ENCODE data around the gene ZCWPW1. TPM values are rescaled to one million over a fixed set of nuclear protein-coding genes. Genes with fewer than 3 reads are reported as not detected.

ZCWPW1 gene
- total RNA-seq, 1 donor from 2014 or later, result 3.8 TPM

DNA sequence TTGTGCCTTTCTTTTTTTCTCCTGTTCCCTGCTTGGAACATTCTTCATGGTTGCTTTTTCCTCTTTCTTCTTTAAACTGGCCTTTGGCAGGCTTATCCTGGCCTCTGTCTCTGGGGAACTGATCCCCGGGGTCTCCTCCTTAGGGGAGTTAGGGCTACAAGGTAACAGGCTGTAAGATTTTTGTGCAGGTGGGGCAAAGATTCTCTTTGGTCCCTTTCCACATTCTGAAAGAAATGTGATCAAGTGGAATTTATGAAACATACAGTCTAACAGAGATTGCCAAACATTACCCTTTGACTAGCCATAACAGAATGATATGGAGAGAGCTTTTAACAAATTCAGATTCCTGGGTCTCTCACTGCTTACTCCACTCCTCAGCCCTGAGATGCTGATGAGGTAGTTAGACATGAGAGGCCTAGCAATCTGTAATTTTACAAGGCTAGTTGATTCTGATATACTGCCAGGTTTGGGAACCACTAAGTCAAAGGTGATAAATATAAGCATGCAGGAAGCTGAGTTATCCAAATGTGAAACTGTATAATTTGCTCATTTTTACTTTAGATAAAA is 8.8 kb downstream of the ZCWPW1 start:
- H3K4me3 ChIP-seq (ENCODE audit: low read depth, low read length), result no peak overlapping the region
- DNase-seq (ENCODE audit: low read depth), result no peak
- TF ChIP-seq, protein P1, sequence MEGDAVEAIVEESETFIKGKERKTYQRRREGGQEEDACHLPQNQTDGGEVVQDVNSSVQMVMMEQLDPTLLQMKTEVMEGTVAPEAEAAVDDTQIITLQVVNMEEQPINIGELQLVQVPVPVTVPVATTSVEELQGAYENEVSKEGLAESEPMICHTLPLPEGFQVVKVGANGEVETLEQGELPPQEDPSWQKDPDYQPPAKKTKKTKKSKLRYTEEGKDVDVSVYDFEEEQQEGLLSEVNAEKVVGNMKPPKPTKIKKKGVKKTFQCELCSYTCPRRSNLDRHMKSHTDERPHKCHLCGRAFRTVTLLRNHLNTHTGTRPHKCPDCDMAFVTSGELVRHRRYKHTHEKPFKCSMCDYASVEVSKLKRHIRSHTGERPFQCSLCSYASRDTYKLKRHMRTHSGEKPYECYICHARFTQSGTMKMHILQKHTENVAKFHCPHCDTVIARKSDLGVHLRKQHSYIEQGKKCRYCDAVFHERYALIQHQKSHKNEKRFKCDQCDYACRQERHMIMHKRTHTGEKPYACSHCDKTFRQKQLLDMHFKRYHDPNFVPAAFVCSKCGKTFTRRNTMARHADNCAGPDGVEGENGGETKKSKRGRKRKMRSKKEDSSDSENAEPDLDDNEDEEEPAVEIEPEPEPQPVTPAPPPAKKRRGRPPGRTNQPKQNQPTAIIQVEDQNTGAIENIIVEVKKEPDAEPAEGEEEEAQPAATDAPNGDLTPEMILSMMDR (conservative IDR thresholded peaks at IDR 0.05; ENCODE audit: low read depth, low read length), result no peak

DNA sequence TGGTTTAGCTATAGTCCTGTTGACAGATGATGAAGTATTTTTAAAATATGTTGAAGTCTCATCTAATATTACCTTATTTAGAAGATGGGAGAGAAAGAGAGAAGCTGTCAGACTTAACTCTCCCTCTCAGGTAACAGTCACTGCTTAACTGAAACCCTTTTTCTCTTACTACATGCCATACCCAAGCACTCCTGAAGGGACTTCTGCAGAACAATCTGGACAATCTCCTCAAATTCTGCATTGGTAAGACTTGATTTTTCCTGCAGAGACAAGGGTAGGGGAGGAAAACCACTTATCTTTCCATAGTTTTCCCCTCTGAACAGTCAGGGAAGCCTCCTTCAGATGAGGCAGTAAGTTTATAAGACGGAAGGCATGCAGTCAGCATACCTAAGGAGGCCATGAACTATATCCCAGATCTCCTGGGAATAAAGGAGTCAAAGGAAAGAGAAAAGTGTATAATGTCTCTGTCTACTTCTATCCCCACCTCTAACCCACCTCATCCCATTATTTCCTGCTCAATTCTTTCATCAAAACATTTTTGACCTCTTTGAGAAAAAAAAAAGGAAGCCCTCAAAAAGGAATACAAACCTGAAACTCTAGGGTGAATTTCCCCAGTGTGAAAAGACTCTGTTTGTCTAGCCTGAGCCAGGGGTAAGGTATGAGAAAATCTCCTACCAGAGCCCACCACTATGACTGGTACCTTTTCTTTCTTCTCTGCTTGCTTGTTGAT is 9.4 kb downstream of the ZCWPW1 start:
- TF ChIP-seq, protein P1 (conservative IDR thresholded peaks at IDR 0.05; ENCODE audit: low read depth, low read length), result no peak
- DNase-seq (ENCODE audit: low read depth), result no peak
- H3K4me3 ChIP-seq (ENCODE audit: low read depth, low read length), result no peak overlapping the region

GRCh38 chr7:100415448-100415847 is 13.1 kb downstream of the ZCWPW1 start:
- H3K4me3 ChIP-seq (ENCODE audit: low read depth, low read length), result no peak overlapping the region
- TF ChIP-seq, protein P1 (conservative IDR thresholded peaks at IDR 0.05; ENCODE audit: low read depth, low read length), result no peak
- no peak for DNase-seq (ENCODE audit: low read depth)

DNA sequence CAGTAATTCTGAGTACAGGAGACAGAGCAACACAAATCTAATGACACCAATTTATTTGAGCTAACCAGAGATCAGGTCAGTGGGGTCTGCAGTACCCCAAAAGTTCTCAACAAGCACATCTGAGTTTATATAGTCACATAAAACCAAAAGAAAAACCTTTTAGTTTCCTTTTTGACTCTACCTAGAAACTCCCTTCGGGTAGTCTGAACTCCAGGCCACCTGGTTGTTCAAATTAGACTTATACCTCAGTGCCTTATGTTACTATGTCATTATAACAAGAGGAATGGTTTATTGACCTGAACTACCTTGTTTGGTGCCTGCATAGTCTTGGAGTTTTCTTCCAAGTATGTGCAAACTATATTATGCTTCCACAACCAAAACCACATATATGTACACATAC is 14.6 kb downstream of the ZCWPW1 start:
- DNase-seq (ENCODE audit: low read depth), result no peak
- TF ChIP-seq, protein P1 (conservative IDR thresholded peaks at IDR 0.05; ENCODE audit: low read depth, low read length), result no peak
- no peak overlapping the region for H3K4me3 ChIP-seq (ENCODE audit: low read depth, low read length)

- no peak overlapping the region for H3K4me3 ChIP-seq (ENCODE audit: low read depth, low read length)
- TF ChIP-seq, protein P1 (conservative IDR thresholded peaks at IDR 0.05; ENCODE audit: low read depth, low read length), result no peak
- no peak for DNase-seq (ENCODE audit: low read depth)
Measured at GRCh38 chr7:100413346-100413745, 15.2 kb downstream of the ZCWPW1 start.

- TF ChIP-seq, protein P1 (conservative IDR thresholded peaks at IDR 0.05; ENCODE audit: low read depth, low read length), result no peak
- no peak for DNase-seq (ENCODE audit: low read depth)
- no peak overlapping the region for H3K4me3 ChIP-seq (ENCODE audit: low read depth, low read length)
Measured at GRCh38 chr7:100411101-100411500, 17.4 kb downstream of the ZCWPW1 start.

All from epithelial cell of proximal tubule (primary cell).